ACC112 (cell line): Measurements from ENCODE around the gene PHF24.

Experiments
- H2AFZ ChIP-seq: fragments of 200-600 bp; sonication (generic); one replicate; pipeline ENCODE4 v1.6.0; 2017; ENCODE audit warnings: antibody characterized with exemption, low read length; ENCODE audit not compliant: unreplicated experiment
- H3K27ac ChIP-seq: fragments of 200-600 bp; sonication (generic); 2 replicates; pipeline ENCODE4 v1.5.1; 2014; ENCODE audit warnings: low read depth, mild to moderate bottlenecking, antibody characterized with exemption, low read length, moderate library complexity
- H3K27me3 ChIP-seq: fragments of 200-600 bp; sonication (generic); 2 replicates; pipeline ENCODE4 v1.6.1; 2014; ENCODE audit warnings: mild to moderate bottlenecking, antibody characterized with exemption, low read length, moderate library complexity, mixed read lengths; ENCODE audit not compliant: insufficient read depth
- H3K36me3 ChIP-seq: fragments of 200-600 bp; sonication (generic); 2 replicates; pipeline ENCODE4 v1.6.1; 2016; ENCODE audit warnings: mild to moderate bottlenecking, antibody characterized with exemption, low read length, moderate library complexity, mixed read lengths; ENCODE audit not compliant: insufficient read depth
- H3K4me1 ChIP-seq: fragments of 200-600 bp; sonication (generic); one replicate; pipeline ENCODE4 v1.6.1; 2016; ENCODE audit warnings: low read length, mixed read lengths; ENCODE audit not compliant: insufficient read depth, unreplicated experiment, control insufficient read depth
- H3K4me3 ChIP-seq: fragments of 200-600 bp; sonication (generic); 2 replicates; pipeline ENCODE4 v1.5.1; 2014; ENCODE audit warnings: mild to moderate bottlenecking, low read depth, low read length
- H3K79me2 ChIP-seq: fragments of 200-600 bp; sonication (generic); one replicate; pipeline ENCODE4 v1.6.0; 2016; ENCODE audit warnings: low read length; ENCODE audit not compliant: control insufficient read depth, unreplicated experiment, insufficient read depth

The PHF24 gene

GRCh38 chr9:34959461-34959860 is 1.4 kb downstream of the PHF24 start:
- peaks cover 87% of the 10 kb centered on the region for H3K27me3 ChIP-seq
- H3K4me3 ChIP-seq = no peak overlapping the region
- no peak overlapping the region for H2AFZ ChIP-seq
- H3K27ac ChIP-seq = no peak overlapping the region
- no peaks in the 10 kb centered on the region for H3K79me2 ChIP-seq
- H3K36me3 ChIP-seq = no peaks in the 10 kb centered on the region
- H3K4me1 ChIP-seq = peaks cover 14% of the 10 kb centered on the region

GRCh38 chr9:34961574-34962490 is 3.7 kb downstream of the PHF24 start:
- Histone ChIP-seq H3K27ac (no peak overlapping the region), H3K79me2 (no peaks in the 10 kb centered on the region), H3K4me3 (no peak overlapping the region), H2AFZ (no peak overlapping the region), H3K36me3 (no peaks in the 10 kb centered on the region), H3K4me1 (peaks cover 14% of the 10 kb centered on the region), H3K27me3 (peaks cover 90% of the 10 kb centered on the region)

DNA sequence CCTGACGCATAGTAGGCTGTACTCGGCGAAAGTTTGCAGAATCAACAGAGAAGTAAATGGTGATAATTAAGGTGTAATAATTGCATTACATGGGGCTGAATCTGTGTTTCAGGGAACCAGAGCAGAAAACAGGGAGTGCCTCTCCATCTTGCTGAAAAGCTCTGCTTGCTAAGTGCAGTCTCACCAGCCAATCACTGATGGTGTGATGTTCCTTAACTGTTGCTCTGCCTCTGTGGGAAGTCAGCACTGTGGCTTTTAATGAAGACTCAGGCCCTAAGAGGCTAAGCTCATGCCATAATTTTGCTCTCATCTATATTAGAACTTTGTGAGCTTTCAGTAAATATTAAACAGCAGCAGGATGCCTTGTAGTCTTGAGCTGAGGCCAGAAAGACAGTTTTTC is 4.5 kb downstream of the PHF24 start:
- H3K4me3 ChIP-seq = no peak overlapping the region
- H2AFZ ChIP-seq = no peak overlapping the region
- H3K36me3 ChIP-seq = no peaks in the 10 kb centered on the region
- H3K27me3 ChIP-seq = peaks cover 90% of the 10 kb centered on the region
- H3K79me2 ChIP-seq = no peaks in the 10 kb centered on the region
- H3K4me1 ChIP-seq = peaks cover 14% of the 10 kb centered on the region
- H3K27ac ChIP-seq = no peak overlapping the region

DNA sequence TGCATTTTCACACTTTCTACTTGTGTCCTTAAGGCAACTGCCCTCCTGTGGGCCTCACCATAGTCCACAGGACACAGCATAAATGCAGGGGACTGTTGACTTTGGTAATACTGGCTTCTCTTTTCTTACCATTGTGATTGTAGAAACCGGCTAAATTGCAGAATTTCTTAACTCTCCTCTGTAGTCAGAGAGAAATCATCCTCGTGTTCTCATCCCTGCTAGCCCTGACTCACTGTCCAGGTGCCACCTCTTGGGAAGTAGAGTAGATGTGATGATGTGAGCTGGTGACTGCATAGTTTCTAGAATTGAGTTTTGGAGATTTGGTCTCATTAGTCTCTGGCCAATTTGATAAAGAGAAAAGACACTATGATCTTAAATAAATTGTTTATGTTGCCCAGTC is 5.5 kb downstream of the PHF24 start:
- Histone ChIP-seq H3K4me1 (peaks cover 14% of the 10 kb centered on the region), H3K4me3 (no peak overlapping the region), H3K79me2 (no peaks in the 10 kb centered on the region), H3K27me3 (peaks cover 93% of the 10 kb centered on the region), H2AFZ (no peak overlapping the region), H3K27ac (no peak overlapping the region), H3K36me3 (no peaks in the 10 kb centered on the region)

GRCh38 chr9:34964458-34964857 is 6.4 kb downstream of the PHF24 start:
- H3K27ac ChIP-seq = no peak overlapping the region
- H3K4me3 ChIP-seq = no peak overlapping the region
- H3K27me3 ChIP-seq = peaks cover 89% of the 10 kb centered on the region
- no peaks in the 10 kb centered on the region for H3K79me2 ChIP-seq
- H3K36me3 ChIP-seq = no peaks in the 10 kb centered on the region
- no peak overlapping the region for H2AFZ ChIP-seq
- H3K4me1 ChIP-seq = peaks cover 14% of the 10 kb centered on the region

DNA sequence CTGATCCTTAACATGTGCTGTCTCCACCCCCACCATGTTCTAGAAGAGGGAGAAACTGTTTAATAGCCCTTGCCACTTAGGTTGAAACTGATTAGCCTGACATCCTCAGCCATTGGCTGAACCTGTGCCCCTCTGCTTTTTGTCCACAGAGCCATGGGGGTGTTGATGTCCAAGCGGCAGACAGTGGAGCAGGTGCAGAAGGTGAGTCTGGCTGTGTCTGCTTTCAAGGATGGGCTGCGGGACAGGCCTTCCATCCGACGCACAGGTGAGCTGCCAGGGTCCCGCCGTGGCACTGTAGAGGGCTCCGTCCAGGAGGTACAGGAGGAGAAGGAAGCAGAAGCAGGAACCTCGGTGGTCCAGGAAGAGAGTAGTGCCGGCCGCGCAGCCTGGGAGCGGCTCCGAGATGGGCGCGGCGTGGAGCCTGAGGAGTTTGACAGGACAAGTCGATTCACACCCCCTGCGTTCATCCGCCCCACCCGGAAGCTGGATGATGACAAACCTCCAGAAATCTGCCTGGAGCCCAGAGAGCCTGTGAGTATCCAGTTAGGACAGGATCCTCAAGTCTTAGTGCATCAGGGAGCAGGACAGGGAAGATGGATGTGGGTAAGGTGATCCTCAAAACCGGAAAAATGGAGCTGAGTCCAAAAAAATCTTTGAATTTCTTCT is 13.2 kb downstream of the PHF24 start:
- Histone ChIP-seq H3K4me3 (no peak overlapping the region), H2AFZ (no peak overlapping the region), H3K79me2 (no peaks in the 10 kb centered on the region), H3K27me3 (peaks cover 91% of the 10 kb centered on the region), H3K4me1 (no peaks in the 10 kb centered on the region), H3K27ac (no peak overlapping the region), H3K36me3 (no peaks in the 10 kb centered on the region)

DNA sequence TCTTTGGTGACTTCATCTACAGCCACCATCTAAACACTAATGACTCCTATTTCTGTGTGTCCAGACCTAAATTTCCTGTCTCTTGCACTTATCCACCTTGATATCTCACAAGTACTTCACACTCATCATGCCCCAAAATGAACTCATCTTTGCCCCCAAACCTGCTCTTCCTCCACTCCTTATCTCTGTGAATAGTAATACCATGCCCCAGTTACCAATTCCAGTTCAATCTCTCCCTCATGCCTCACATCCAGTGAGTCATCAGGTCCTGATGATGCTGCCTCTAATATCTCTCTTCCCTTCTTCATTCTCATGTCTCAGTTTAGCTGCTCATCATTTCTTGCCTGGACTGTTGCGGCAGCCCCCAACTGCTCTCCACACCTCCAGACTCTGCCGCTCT is 16.6 kb downstream of the PHF24 start:
- no peak overlapping the region for H2AFZ ChIP-seq
- H3K79me2 ChIP-seq = no peaks in the 10 kb centered on the region
- no peaks in the 10 kb centered on the region for H3K36me3 ChIP-seq
- H3K27ac ChIP-seq = no peak overlapping the region
- no peak overlapping the region for H3K4me3 ChIP-seq
- peaks cover 88% of the 10 kb centered on the region for H3K27me3 ChIP-seq
- no peaks in the 10 kb centered on the region for H3K4me1 ChIP-seq

DNA sequence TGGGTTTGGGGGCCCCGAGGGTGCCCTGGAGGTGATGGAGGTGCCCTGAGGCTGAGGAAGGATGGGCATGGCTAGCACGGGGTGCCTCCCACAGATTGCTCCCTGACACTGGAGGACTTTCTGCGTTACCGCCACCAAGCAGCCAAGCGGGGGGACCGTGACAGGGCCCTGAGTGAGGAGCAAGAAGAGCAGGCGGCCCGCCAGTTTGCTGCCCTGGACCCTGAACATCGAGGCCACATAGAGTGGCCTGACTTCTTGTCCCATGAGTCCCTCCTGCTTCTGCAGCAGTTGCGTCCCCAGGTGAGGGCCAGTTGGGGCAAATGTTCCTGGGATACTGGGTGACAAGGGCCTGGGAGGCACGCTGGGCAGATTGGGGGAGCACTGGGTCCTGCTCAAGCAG is 18.4 kb downstream of the PHF24 start:
- H3K79me2 ChIP-seq = no peaks in the 10 kb centered on the region
- H3K4me1 ChIP-seq = no peaks in the 10 kb centered on the region
- no peak overlapping the region for H2AFZ ChIP-seq
- H3K27ac ChIP-seq = no peak overlapping the region
- H3K4me3 ChIP-seq = no peak overlapping the region
- peaks cover 88% of the 10 kb centered on the region for H3K27me3 ChIP-seq
- H3K36me3 ChIP-seq = no peaks in the 10 kb centered on the region

GRCh38 chr9:34976992-34977391 is 18.9 kb downstream of the PHF24 start:
- H3K4me1 ChIP-seq = no peaks in the 10 kb centered on the region
- H3K4me3 ChIP-seq = no peak overlapping the region
- H2AFZ ChIP-seq = no peak overlapping the region
- no peak overlapping the region for H3K27ac ChIP-seq
- H3K36me3 ChIP-seq = no peaks in the 10 kb centered on the region
- no peaks in the 10 kb centered on the region for H3K79me2 ChIP-seq
- H3K27me3 ChIP-seq = peaks cover 84% of the 10 kb centered on the region

DNA sequence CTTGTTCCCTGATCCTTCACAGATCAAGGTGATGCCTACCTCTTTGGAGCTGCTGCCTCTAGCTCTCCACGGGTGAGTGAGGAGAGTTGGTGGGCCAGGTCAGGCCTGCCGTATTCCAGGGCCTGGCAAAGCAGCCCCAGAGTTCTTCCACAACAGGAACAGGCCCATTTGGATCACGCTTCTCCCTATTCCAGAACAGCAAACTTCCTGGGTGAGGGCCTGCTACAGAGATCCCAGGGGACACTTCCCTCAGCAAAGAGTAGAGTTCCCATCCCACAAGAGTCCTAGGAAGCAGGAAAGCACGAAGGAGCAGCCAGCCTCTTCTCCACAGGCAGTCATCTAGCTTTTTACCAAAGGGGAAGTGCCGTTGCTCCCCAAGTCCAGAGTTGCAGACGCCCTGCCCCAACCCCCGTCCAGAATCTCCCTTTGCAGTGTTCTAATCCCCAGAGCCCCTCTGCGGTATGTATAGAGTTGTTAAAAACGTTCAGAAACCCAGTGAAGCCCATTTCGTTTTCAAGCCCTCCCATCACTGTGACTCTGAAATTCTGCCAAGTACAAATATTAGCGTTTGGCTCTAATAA is 22.2 kb downstream of the PHF24 start:
- H3K79me2 ChIP-seq = no peaks in the 10 kb centered on the region

More for the DNA sequence above, 22.2 kb downstream of the PHF24 start:
- H2AFZ ChIP-seq = no peak overlapping the region
- no peaks in the 10 kb centered on the region for H3K36me3 ChIP-seq
- H3K27ac ChIP-seq = no peak overlapping the region
- peaks cover 73% of the 10 kb centered on the region for H3K27me3 ChIP-seq
- H3K4me3 ChIP-seq = no peak overlapping the region
- no peaks in the 10 kb centered on the region for H3K4me1 ChIP-seq
